Sigmoid colon (tissue), 4 donors: ENCODE data around the gene NKX1-2.

Experiments
- POLR2AphosphoS5 ChIP-seq, 4 donors: sonication (generic); formaldehyde crosslinking; IDR thresholded peaks; one replicate each; pipeline ENCODE4 v1.6.1; 2017; ENCODE audit warnings: antibody characterized with exemption in 4 of 4
- TF ChIP-seq, protein P1 (sequence below), 4 experiments: fragments of 450-650 bp in 3 of 4; fragments of 200-600 bp in 1 of 4; IDR thresholded peaks; one replicate each; pipeline ENCODE4 v1.5.1; 2016 to 2019; ENCODE audit warnings: antibody characterized with exemption in 4 of 4, mild to moderate bottlenecking in 3 of 4, moderate library complexity in 2 of 4

DNA sequence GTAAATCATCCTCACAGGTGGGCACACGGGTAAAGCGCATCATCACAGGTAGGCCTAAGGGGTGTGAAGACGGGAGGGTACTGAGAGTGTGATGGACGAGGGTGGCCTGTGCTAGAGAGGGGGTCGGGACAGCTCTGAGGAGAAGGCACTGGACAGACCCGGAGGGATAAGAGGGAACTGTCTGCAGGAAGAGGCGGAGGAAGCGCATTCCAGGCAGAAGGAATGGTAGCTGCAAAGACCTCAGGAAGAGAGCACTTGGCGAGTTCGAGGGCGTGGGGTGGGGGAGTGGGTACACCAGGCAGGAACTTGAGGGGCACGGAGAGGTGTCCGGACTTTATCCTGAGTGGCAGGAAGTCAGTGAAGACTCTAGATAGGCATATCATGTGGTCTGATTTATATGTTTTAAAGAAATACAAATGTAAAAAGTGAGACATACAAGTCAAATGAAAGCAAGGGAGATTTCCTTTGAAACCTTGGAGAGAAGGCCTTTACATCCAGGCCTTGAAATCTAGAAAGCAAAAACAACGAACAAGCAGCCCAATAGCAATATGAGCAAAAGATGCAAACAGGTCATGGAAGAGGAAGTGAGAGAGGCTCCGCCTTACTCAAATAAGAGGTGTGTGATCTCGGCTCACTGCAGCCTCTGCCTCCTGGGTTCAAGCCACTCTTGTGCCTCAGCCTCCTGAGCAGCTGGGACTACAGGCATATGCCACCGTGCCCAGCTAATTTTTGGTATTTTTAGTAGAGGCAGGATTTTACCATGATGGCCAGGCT lies 15.4 kb upstream of the NKX1-2 start:
- TF ChIP-seq POLR2AphosphoS5 (IDR thresholded peaks at IDR 0.05): no peak
- TF ChIP-seq, protein P1, sequence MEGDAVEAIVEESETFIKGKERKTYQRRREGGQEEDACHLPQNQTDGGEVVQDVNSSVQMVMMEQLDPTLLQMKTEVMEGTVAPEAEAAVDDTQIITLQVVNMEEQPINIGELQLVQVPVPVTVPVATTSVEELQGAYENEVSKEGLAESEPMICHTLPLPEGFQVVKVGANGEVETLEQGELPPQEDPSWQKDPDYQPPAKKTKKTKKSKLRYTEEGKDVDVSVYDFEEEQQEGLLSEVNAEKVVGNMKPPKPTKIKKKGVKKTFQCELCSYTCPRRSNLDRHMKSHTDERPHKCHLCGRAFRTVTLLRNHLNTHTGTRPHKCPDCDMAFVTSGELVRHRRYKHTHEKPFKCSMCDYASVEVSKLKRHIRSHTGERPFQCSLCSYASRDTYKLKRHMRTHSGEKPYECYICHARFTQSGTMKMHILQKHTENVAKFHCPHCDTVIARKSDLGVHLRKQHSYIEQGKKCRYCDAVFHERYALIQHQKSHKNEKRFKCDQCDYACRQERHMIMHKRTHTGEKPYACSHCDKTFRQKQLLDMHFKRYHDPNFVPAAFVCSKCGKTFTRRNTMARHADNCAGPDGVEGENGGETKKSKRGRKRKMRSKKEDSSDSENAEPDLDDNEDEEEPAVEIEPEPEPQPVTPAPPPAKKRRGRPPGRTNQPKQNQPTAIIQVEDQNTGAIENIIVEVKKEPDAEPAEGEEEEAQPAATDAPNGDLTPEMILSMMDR (IDR thresholded peaks at IDR 0.05): no peak
